ENCODE results near the gene BUD13. TPM values are rescaled to one million over a fixed set of nuclear protein-coding genes. Genes with fewer than 3 reads are reported as not detected.

Gene BUD13
- 10 to 100 TPM in 2 of 3 donors, 1 to 10 TPM in 1; 9.9 to 19.8 (median 15.1) TPM for total RNA-seq

GRCh38 chr11:116772443-116773202 is at the start of gene BUD13:
Gene BUD13, minus strand, starts transcription at chr11:116772987. Its CDS starts 23 bp downstream, at chr11:116772964.
- no peaks in the 10 kb centered on the region for H3K36me3 ChIP-seq
- peak within 1 kb of the TSS; percentile 77 to 99 (median 92) for H3K4me3 ChIP-seq
- no peaks in the 10 kb centered on the region for H3K27me3 ChIP-seq
- TF ChIP-seq POLR2AphosphoS5 (IDR thresholded peaks at IDR 0.05) (peak; percentile 75 to 89 (median 84)), POLR2A (IDR thresholded peaks at IDR 0.05) (no peak)
- peak; percentile 81 to 88 for DNase-seq (ENCODE audit: low spot score in 2 of 2)
- H3K9me3 ChIP-seq, result no peaks in the 10 kb centered on the region
- H3K27ac ChIP-seq, result peak within 1 kb of the TSS; percentile 93 to 98
- intact Hi-C loops (cut with DNase I; ENCODE audit: low total_unique reads), result no loop called here
- peaks cover 5 to 7% of the 10 kb centered on the region in 2 donors for H3K4me1 ChIP-seq

- Histone ChIP-seq H3K27ac (no peak overlapping the region), H3K4me3 (no peak overlapping the region), H3K36me3 (no peaks in the 10 kb centered on the region), H3K27me3 (no peaks in the 10 kb centered on the region), H3K9me3 (no peaks in the 10 kb centered on the region), H3K4me1 (no peaks in the 10 kb centered on the region)
- intact Hi-C loops (cut with DNase I; ENCODE audit: low total_unique reads), result no loop called here
- TF ChIP-seq CTCF (IDR thresholded peaks at IDR 0.05) (no peak), POLR2A (IDR thresholded peaks at IDR 0.05) (no peak), POLR2AphosphoS5 (IDR thresholded peaks at IDR 0.05) (no peak)
- no peak for DNase-seq (ENCODE audit: low spot score in 2 of 2)
Measured at GRCh38 chr11:116822575-116822974, 49.8 kb upstream of the BUD13 start.

GRCh38 chr11:116821050-116821918 is 48.5 kb upstream of the BUD13 start:
- intact Hi-C loops (cut with DNase I; ENCODE audit: low total_unique reads), result no loop called here
- TF ChIP-seq POLR2A (IDR thresholded peaks at IDR 0.05) (no peak), CTCF (IDR thresholded peaks at IDR 0.05) (no peak), POLR2AphosphoS5 (IDR thresholded peaks at IDR 0.05) (no peak)
- no peaks in the 10 kb centered on the region for H3K36me3 ChIP-seq
- peak in 1 of 2 donors; percentile 46 for DNase-seq (ENCODE audit: low spot score in 2 of 2)
- H3K4me1 ChIP-seq, result no peaks in the 10 kb centered on the region
- H3K9me3 ChIP-seq, result no peaks in the 10 kb centered on the region
- H3K27ac ChIP-seq, result no peak overlapping the region
- no peak overlapping the region for H3K4me3 ChIP-seq
- no peaks in the 10 kb centered on the region for H3K27me3 ChIP-seq

- intact Hi-C loops (cut with DNase I; ENCODE audit: low total_unique reads), result no loop called here
- Histone ChIP-seq H3K27ac (no peak overlapping the region), H3K27me3 (no peaks in the 10 kb centered on the region), H3K9me3 (no peaks in the 10 kb centered on the region), H3K36me3 (no peaks in the 10 kb centered on the region), H3K4me1 (no peaks in the 10 kb centered on the region), H3K4me3 (no peak overlapping the region)
- TF ChIP-seq POLR2A (IDR thresholded peaks at IDR 0.05), result no peak
- no peak for TF ChIP-seq CTCF (IDR thresholded peaks at IDR 0.05)
- TF ChIP-seq POLR2AphosphoS5 (IDR thresholded peaks at IDR 0.05), result no peak
- peak in 1 of 2 donors; percentile 7 for DNase-seq (ENCODE audit: low spot score in 2 of 2)
Measured at GRCh38 chr11:116819049-116819448, 46.3 kb upstream of the BUD13 start.

- no peak for TF ChIP-seq POLR2AphosphoS5 (IDR thresholded peaks at IDR 0.05)
- TF ChIP-seq CTCF (IDR thresholded peaks at IDR 0.05), result no peak
- TF ChIP-seq POLR2A (IDR thresholded peaks at IDR 0.05), result no peak
- no peak overlapping the region for H3K27ac ChIP-seq
- no peaks in the 10 kb centered on the region for H3K27me3 ChIP-seq
- DNase-seq (ENCODE audit: low spot score in 2 of 2), result no peak
- no peaks in the 10 kb centered on the region for H3K4me1 ChIP-seq
- H3K36me3 ChIP-seq, result no peaks in the 10 kb centered on the region
- intact Hi-C loops (cut with DNase I; ENCODE audit: low total_unique reads), result no loop called here
- no peaks in the 10 kb centered on the region for H3K9me3 ChIP-seq
- H3K4me3 ChIP-seq, result no peak overlapping the region
Measured at GRCh38 chr11:116814502-116814901, 41.7 kb upstream of the BUD13 start.

Data from breast epithelium (tissue), 4 donors.